PFSK-1 (cell line): Measurements from ENCODE around the gene RUSC1.

Experiments used
- FOXP2 ChIP-seq: optimal IDR thresholded peaks from 2 replicates; pipeline ENCODE3; 2011; ENCODE audit warnings: borderline replicate concordance, control low read depth, inconsistent platforms; ENCODE audit not compliant: insufficient read depth; ENCODE audit errors: extremely low read length, extremely low read depth
- POLR2AphosphoS5 ChIP-seq: IDR thresholded peaks from 2 replicates; pipeline ENCODE4 v1.6.1; 2012; ENCODE audit warnings: low read depth, mild to moderate bottlenecking, control low read depth, low read length, moderate library complexity
- SIN3A ChIP-seq: IDR thresholded peaks from 2 replicates; pipeline ENCODE4 v1.6.1; 2012; ENCODE audit warnings: mild to moderate bottlenecking, low read length, moderate library complexity, borderline replicate concordance; ENCODE audit not compliant: insufficient read depth
- TAF1 ChIP-seq: IDR thresholded peaks from 2 replicates; pipeline ENCODE4 v1.6.1; 2012; ENCODE audit warnings: low read length, control low read depth, borderline replicate concordance; ENCODE audit not compliant: insufficient read depth
- TF ChIP-seq, protein P1 (sequence below), 2 experiments: IDR thresholded peaks; 2 replicates each; pipeline versions ENCODE4 v1.6.1 to v1.8.0; 2011 to 2012; ENCODE audit warnings: low read depth in 2 of 2, low read length in 2 of 2, control low read depth in 1 of 2, inconsistent platforms in 1 of 2, mild to moderate bottlenecking in 1 of 2, moderate library complexity in 1 of 2; ENCODE audit not compliant: insufficient read depth in 1 of 2

The RUSC1 gene

GRCh38 chr1:155324717-155325602 is 4.3 kb downstream of the RUSC1 start:
- TF ChIP-seq TAF1 (no peak), POLR2AphosphoS5 (no peak), FOXP2 (no peak), SIN3A (no peak)
- TF ChIP-seq, protein P1, sequence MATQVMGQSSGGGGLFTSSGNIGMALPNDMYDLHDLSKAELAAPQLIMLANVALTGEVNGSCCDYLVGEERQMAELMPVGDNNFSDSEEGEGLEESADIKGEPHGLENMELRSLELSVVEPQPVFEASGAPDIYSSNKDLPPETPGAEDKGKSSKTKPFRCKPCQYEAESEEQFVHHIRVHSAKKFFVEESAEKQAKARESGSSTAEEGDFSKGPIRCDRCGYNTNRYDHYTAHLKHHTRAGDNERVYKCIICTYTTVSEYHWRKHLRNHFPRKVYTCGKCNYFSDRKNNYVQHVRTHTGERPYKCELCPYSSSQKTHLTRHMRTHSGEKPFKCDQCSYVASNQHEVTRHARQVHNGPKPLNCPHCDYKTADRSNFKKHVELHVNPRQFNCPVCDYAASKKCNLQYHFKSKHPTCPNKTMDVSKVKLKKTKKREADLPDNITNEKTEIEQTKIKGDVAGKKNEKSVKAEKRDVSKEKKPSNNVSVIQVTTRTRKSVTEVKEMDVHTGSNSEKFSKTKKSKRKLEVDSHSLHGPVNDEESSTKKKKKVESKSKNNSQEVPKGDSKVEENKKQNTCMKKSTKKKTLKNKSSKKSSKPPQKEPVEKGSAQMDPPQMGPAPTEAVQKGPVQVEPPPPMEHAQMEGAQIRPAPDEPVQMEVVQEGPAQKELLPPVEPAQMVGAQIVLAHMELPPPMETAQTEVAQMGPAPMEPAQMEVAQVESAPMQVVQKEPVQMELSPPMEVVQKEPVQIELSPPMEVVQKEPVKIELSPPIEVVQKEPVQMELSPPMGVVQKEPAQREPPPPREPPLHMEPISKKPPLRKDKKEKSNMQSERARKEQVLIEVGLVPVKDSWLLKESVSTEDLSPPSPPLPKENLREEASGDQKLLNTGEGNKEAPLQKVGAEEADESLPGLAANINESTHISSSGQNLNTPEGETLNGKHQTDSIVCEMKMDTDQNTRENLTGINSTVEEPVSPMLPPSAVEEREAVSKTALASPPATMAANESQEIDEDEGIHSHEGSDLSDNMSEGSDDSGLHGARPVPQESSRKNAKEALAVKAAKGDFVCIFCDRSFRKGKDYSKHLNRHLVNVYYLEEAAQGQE (IDR thresholded peaks at IDR 0.05; ENCODE audit: insufficient read depth in 1 of 2, low read depth in 2 of 2, low read length in 2 of 2): no peak

DNA sequence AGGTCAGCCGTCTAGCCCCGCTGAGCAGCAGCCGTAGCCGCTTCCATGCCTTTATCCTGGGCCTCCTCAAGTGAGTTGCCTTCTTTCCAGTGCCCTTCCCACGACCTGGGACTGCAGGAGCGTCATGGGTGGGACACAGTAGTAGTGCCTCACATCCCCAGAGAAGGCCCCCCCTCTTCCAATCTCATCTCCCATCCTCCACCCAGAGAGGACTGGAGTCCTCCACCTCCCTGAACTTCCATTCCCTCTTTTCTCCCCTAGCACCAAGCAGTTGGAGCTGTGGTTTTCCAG is 4.9 kb downstream of the RUSC1 start:
- TF ChIP-seq SIN3A (no peak), FOXP2 (no peak), TAF1 (no peak), POLR2AphosphoS5 (no peak)
- TF ChIP-seq, protein P1 (IDR thresholded peaks at IDR 0.05; ENCODE audit: insufficient read depth in 1 of 2, low read depth in 2 of 2, low read length in 2 of 2): no peak

- TF ChIP-seq FOXP2 (no peak), SIN3A (no peak), POLR2AphosphoS5 (no peak), TAF1 (no peak)
- TF ChIP-seq, protein P1 (IDR thresholded peaks at IDR 0.05; ENCODE audit: insufficient read depth in 1 of 2, low read depth in 2 of 2, low read length in 2 of 2): no peak
Observed at GRCh38 chr1:155326020-155326526, 5.4 kb downstream of the RUSC1 start.

GRCh38 chr1:155326631-155327037 is 5.9 kb downstream of the RUSC1 start:
- TF ChIP-seq SIN3A (no peak), POLR2AphosphoS5 (no peak), FOXP2 (no peak), TAF1 (no peak)
- TF ChIP-seq, protein P1 (IDR thresholded peaks at IDR 0.05; ENCODE audit: insufficient read depth in 1 of 2, low read depth in 2 of 2, low read length in 2 of 2): no peak
